ENCODE data around the gene RPL10A. TPM values are rescaled to one million over a fixed set of nuclear protein-coding genes. Genes with fewer than 3 reads are reported as not detected.
"Not testable (repeated sequence)": the region's sequence is repeated elsewhere in the genome, so short reads cannot be mapped to it uniquely, and the experiment has no call there.

The RPL10A gene
- total RNA-seq, 1 experiment from 2014 or later = 2,249 TPM

DNA sequence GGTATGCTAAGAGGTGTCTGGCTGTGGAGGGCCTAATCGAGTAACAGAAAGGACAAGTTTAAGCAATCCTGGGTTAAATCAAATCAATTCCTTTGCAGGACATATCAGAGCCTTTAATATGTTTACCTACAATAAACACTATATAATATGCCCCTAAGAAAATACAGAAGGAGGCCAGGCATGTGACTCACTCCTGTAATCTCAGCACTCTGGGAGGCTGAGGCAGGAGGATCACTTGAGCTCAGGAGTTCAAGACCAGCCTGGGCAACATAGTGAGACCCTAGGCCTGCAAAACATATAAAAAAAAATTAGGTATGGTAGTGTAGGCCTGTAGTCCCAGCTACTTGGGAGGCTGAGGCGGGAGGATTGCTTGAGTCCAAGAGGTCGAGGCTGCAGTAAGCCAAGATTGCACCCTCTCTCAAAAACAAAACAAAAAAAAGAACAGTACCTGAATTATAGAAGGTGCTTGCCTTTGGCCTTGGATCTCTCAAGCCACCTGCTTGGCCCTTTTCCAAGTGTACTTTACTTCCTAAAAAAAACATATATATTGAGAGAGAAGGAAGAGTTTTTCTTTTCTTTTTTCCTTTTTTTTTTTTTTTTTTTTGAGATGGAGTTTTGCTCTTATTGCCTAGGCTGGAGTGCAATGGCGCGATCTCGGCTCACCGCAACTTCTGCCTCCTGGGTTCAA lies 29.7 kb upstream of the RPL10A start:
- not testable (repeated sequence) for DNase-seq; H3K27me3 ChIP-seq (ENCODE audit: control insufficient read depth, insufficient read depth, low read length); H3K36me3 ChIP-seq (replicated peaks; ENCODE audit: control insufficient read depth, insufficient read depth, low read length); H3K4me3 ChIP-seq (ENCODE audit: insufficient read depth, low read depth, low read length)

DNA sequence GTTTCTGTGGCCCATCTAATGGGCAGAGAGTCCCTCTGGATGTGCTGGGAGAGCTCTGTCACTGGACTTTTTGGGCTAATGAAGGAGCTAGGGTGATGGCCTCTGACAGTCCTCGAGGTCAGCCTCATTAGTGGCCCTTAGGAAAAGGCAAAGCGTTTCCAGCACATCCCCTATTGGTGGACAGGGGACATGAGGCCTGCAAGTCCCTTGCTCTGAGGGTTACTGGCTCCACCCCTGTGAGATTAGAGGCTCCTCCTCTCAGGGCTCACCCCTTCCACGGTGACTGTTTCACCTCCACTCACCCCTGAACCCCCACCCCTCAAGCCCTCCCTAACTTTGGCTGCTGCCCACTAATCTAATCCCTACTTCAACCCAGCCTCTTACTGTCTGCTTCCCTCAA lies 28.9 kb upstream of the RPL10A start:
- no peak overlapping the region for H3K4me3 ChIP-seq (ENCODE audit: insufficient read depth, low read depth, low read length)
- DNase-seq = peak; percentile 75

DNA sequence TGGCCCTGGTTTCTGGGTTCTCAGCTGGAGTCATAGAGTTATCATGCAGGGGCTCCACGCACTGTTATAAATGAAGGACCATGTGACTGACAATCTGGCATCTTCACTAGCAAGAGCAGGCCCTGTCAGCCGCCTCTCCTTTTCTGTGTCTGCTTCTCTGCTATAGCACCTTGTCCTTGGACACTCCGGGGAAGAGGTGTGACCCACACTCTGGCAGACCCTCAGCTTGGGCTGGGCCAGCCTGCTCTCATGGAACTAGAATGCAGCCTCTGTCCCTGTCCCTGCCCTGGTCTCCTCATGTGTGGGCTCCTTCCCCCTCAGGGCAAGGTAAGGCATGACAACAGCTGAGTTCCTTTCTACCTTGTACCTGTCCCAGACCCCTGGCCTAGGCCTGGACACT lies 27.0 kb upstream of the RPL10A start:
- DNase-seq = no peak
- Histone ChIP-seq H3K27me3 (ENCODE audit: control insufficient read depth, insufficient read depth, low read length) (no peaks in the 10 kb centered on the region), H3K4me3 (ENCODE audit: insufficient read depth, low read depth, low read length) (no peak overlapping the region), H3K36me3 (replicated peaks; ENCODE audit: control insufficient read depth, insufficient read depth, low read length) (no peaks in the 10 kb centered on the region)

More for the DNA sequence above, 28.9 kb upstream of the RPL10A start:
- H3K27me3 ChIP-seq (ENCODE audit: control insufficient read depth, insufficient read depth, low read length) = no peaks in the 10 kb centered on the region
- H3K36me3 ChIP-seq (replicated peaks; ENCODE audit: control insufficient read depth, insufficient read depth, low read length) = no peaks in the 10 kb centered on the region

DNA sequence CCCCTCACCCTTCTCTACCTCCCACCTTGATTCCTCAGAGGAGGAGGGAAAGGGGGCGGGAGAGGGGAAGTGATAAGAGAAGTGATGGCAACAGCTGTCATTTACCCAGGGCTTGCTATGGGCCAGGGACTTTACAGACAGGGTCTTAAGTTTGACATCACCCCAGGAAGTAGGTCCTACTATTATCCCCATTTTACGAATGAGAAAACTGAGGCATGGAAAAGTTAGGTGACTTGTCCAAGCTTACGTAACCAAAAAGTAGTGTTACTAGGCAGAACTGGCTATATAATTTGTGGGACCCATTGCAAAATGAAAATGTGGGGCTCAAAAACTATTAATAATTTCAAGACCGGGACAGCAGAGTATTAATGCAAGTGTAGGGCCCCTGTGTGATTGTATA lies 26.6 kb upstream of the RPL10A start:
- H3K27me3 ChIP-seq (ENCODE audit: control insufficient read depth, insufficient read depth, low read length) = no peaks in the 10 kb centered on the region
- H3K4me3 ChIP-seq (ENCODE audit: insufficient read depth, low read depth, low read length) = no peak overlapping the region
- DNase-seq = no peak
- H3K36me3 ChIP-seq (replicated peaks; ENCODE audit: control insufficient read depth, insufficient read depth, low read length) = no peaks in the 10 kb centered on the region

DNA sequence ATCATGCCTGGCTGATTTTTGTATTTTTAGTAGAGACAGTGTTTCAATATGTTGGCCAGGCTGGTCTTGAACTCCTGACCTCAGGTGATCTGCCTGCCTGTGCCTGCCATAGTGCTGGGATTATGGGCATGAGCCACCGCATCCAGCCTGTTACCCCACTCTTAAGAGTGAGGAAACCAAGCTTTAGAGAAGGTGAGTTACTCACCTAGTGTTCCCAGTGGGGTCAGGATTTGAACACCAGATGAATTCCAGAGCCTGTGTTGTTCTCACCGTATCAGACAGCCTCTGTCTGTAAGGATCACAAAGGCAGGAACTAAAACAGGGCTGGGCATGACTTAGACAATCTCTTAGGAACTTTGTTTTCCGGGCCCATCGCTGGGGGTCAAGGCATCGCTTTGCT lies 25.5 kb upstream of the RPL10A start:
- no peaks in the 10 kb centered on the region for H3K27me3 ChIP-seq (ENCODE audit: control insufficient read depth, insufficient read depth, low read length)
- no peaks in the 10 kb centered on the region for H3K36me3 ChIP-seq (replicated peaks; ENCODE audit: control insufficient read depth, insufficient read depth, low read length)
- no peak for DNase-seq
- H3K4me3 ChIP-seq (ENCODE audit: insufficient read depth, low read depth, low read length) = no peak overlapping the region

DNA sequence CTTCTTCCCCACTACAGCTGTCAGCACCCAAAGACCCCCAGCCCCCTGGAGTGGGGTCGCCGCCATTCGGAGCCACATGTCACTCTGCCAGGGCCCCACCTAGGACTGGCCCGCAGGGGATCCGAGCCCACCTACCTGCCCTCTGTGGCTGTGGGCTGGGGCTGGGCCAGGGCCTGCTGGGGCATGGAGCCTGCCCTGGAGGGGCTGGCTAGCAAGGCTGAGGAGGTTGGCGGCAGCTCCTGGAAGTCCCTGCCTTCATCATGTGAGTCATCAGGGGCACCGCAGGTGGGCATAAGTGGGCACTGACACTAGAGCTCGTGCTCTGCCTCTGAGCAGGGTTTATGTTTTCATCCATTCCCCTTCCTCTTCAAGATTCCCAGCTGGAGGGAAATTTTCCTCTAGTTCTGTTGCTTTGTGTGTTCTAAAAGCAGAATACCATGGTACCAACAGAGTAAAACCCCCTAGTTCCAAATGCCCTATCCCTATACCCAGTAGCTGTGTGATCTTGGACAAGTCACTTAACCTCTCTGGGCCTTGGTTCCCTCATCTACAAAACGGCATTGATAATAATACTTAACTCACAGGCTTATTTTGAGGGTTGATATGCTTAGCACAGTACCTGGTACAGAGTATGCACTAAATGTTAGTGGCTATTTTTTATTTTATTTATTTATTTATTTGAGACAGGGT lies 24.7 kb upstream of the RPL10A start:
- no peaks in the 10 kb centered on the region for H3K27me3 ChIP-seq (ENCODE audit: control insufficient read depth, insufficient read depth, low read length)
- no peaks in the 10 kb centered on the region for H3K36me3 ChIP-seq (replicated peaks; ENCODE audit: control insufficient read depth, insufficient read depth, low read length)
- no peak overlapping the region for H3K4me3 ChIP-seq (ENCODE audit: insufficient read depth, low read depth, low read length)
- no peak for DNase-seq

DNA sequence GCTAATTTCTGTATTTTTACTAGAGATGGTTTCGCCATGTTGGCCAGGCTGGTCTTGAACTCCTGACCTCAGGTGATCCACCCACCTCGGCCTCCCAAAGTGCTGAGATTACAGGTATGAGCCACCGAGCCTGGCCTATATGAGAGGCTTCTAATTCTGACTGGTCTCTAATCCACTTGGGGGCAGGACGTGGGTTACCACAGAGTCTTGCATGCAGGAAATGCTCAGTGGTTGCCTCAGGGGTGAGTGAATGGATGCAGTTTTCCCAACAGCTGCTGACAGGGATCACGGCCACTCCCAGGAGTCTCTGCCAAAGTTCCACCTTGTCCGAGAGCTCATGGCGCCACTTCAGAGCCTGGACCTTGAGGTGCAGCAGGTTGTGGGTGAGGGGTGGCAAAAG lies 22.5 kb upstream of the RPL10A start:
- no peaks in the 10 kb centered on the region for H3K27me3 ChIP-seq (ENCODE audit: control insufficient read depth, insufficient read depth, low read length)
- no peak overlapping the region for H3K4me3 ChIP-seq (ENCODE audit: insufficient read depth, low read depth, low read length)
- no peaks in the 10 kb centered on the region for H3K36me3 ChIP-seq (replicated peaks; ENCODE audit: control insufficient read depth, insufficient read depth, low read length)
- DNase-seq = no peak

DNA sequence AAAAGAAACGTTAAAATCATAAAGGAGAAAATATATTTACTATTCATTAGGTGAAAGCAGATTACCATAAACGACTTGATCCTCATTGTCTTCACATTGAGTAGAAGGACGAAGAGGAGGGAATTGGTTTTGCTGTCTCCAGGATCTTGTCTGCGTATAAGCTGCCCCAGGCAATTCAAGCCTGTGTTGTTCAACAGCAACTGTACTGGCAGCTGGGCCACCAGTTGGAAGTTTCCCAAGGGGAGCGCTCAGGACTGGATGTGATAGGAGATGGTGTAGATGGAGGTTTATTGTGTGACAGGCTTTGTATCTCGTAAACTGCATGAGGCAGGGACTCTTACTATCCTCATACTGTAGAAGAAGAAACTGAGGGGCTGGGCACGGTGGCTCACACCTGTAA lies 20.0 kb upstream of the RPL10A start:
- DNase-seq = no peak
- H3K36me3 ChIP-seq (replicated peaks; ENCODE audit: control insufficient read depth, insufficient read depth, low read length) = no peaks in the 10 kb centered on the region
- peaks cover 2% of the 10 kb centered on the region for H3K27me3 ChIP-seq (ENCODE audit: control insufficient read depth, insufficient read depth, low read length)
- H3K4me3 ChIP-seq (ENCODE audit: insufficient read depth, low read depth, low read length) = no peak overlapping the region

DNA sequence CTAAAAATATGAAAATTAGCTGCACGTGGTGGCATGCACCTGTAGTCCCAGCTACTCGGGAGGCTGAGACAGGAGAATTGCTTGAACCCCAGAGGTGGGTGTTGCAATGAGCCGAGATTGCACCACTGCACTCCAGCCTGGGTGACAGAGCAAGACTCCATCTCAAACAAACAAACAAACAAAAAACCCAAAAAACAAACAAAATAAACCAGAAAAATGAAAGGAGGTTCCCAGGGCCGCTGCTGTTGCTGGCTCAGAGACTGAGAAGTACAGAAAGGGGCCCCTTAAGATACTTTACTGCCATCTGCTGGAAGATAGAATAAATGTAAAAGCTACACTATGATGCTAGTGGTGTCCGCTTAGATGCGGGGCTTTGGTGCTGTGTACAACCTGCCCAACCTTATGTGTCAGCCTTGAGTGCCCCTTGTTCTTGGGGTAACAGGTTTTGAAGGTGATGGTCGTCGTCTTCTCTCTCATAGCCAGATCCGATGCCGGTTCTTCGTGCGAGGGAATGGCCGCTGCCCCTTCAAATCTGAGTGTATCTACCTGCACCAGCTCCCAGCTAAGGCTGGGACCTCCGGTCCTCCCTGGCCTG lies 18.8 kb upstream of the RPL10A start:
- Histone ChIP-seq H3K36me3 (replicated peaks; ENCODE audit: control insufficient read depth, insufficient read depth, low read length) (no peaks in the 10 kb centered on the region), H3K27me3 (ENCODE audit: control insufficient read depth, insufficient read depth, low read length) (peaks cover 2% of the 10 kb centered on the region), H3K4me3 (ENCODE audit: insufficient read depth, low read depth, low read length) (no peak overlapping the region)
- DNase-seq = peak; percentile 87

DNA sequence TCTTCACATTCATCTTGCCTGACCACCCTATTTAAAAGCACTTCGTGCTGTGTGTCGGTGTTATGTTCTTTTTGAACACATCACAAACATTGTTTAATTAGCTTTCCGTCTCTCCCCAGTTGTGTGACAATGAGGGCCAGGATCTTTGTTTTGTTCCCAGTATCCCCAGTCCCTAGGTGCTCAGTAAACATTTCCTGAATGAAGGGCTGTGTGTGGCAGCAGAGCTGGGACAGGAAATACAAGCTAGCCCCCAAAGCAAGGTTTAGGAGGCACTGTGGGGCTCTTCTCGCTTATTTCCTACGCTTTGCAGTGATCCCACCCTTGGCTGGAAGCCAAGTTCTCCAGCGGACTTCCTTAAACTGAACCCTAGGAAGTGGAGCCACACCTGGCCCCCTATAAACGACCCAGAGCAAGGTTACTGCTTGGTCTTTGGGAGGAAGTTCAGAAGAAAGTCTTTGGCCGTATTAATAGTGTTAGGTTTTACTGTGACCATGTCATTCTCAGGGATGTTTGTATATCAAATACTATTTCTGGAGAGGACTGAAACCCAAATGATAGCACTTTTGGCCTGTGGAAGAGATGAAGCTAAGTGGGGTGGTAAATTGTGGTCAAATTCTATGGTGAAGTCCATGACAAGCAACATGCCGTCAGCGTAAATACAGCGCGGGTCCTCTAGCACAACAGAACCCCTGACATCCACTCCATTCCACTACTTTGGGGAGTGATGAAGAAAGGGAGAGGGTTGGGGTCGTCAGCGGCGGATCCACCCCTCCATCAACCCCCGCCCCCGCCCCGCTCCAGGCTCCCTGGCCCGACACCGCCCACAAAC lies 16.6 kb upstream of the RPL10A start:
- peaks cover 2% of the 10 kb centered on the region for H3K27me3 ChIP-seq (ENCODE audit: control insufficient read depth, insufficient read depth, low read length)
- no peak for DNase-seq

DNA sequence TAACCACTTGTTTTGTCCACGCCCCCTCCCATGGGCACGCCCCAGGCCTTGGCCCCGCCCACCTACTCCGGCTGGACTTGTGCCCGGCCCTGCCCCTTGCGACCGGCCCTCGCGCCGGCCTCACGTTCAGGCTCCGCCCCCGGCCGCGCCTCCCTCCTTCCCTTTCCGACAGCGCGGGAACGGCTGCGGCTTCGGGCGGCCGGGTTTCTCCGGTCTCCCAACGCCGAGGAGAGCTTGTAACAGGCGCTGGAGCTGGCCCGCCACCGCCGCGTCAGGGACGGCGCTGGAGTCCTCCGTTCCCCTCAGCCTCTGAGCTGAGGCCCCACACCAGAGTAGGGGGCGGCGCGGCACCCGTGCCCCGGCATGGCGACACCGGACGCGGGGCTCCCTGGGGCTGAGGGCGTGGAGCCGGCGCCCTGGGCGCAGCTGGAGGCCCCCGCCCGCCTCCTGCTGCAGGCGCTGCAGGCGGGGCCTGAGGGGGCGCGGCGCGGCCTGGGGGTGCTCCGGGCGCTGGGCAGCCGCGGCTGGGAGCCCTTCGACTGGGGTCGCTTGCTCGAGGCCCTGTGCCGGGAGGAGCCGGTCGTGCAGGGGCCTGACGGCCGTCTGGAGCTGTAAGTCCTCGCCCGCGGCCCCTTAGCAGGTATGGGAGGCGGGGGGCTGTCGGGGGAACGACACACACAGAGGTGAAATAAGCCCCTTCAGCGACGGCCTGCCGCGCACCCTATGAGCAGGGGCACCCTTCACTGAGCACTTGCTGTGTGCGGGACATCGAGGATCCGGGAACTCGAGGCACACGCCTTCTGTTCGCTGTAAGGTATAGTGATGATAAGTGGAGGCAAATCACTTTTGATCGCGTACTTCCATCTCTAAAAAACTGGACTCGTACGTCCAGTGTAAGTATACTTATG lies 15.8 kb upstream of the RPL10A start, which contains the start of gene FANCE:
Gene FANCE, plus strand, starts transcription at position 156 of the 908 bp plus-strand sequence. Its CDS starts 208 bp downstream, at position 364.
- Histone ChIP-seq H3K36me3 (replicated peaks; ENCODE audit: control insufficient read depth, insufficient read depth, low read length) (no peaks in the 10 kb centered on the region; the same call in 1 of the 2 replicates), H3K4me3 (ENCODE audit: insufficient read depth, low read depth, low read length) (peak within 1 kb of the TSS; percentile 64), H3K27me3 (ENCODE audit: control insufficient read depth, insufficient read depth, low read length) (peaks cover 2% of the 10 kb centered on the region)
- DNase-seq = peak; percentile 99

More for the DNA sequence above, 16.6 kb upstream of the RPL10A start:
- no peaks in the 10 kb centered on the region; the same call in 1 of the 2 replicates for H3K36me3 ChIP-seq (replicated peaks; ENCODE audit: control insufficient read depth, insufficient read depth, low read length)
- H3K4me3 ChIP-seq (ENCODE audit: insufficient read depth, low read depth, low read length) = peak overlapping the region; percentile 19; the same call in 1 of the 2 replicates

DNA sequence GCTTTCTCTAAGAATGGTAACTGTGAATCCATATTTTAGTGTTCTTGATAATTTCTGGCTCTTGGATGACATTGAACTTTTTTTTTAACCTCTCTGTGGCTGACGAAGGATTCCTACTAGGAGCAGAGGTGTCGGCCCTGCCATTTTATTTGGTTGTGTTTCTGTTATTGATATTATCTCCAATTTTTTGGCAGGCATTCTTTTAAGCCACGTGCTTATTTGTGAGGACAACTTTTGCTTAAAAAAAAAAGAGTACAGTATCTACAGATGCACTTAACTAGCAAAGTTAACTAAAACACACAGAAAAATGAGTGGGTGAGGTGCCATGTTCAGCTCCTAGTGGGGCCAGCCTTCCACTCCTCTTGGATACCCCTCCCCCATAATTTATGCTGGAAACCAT lies 15.0 kb upstream of the RPL10A start:
- H3K27me3 ChIP-seq (ENCODE audit: control insufficient read depth, insufficient read depth, low read length) = peaks cover 2% of the 10 kb centered on the region

DNA sequence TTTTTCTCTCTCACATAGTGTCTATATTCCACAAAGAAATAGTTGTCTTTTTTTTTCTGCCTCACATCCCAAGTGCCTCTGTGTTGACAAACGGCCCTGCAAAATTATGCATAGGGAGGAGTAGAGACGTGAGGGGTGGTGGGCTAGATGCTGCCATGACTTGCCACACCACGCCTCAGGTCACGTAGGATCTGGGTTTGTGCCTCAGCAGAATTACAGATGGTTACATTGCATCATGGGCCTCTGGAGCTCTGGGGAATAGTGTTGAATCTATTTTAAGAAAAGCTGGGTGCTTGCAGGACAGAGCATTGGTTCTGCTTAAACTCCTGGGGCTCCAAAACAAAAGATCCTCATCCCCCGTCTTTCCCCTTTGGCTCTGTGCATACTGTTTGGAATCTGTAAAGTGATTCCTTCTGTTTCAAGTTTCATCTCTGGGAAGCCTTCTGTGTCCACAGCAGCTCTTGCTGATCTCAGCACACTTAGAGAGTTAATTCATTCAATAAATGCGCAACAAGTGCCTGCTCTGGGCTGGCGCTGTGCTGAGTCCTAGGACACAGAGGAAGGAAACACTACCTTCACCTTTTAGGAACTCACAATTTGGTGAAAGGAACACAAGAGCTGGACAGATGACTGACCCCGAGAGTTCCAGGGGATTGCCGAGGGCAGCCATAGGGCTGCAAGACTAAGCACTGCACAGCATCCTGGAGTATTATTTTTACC lies 13.7 kb upstream of the RPL10A start:
- H3K27me3 ChIP-seq (ENCODE audit: control insufficient read depth, insufficient read depth, low read length) = peaks cover 2% of the 10 kb centered on the region
- H3K36me3 ChIP-seq (replicated peaks; ENCODE audit: control insufficient read depth, insufficient read depth, low read length) = peaks cover 3% of the 10 kb centered on the region
- DNase-seq = no peak
- H3K4me3 ChIP-seq (ENCODE audit: insufficient read depth, low read depth, low read length) = no peak overlapping the region

More for the DNA sequence above, 15.0 kb upstream of the RPL10A start:
- Histone ChIP-seq H3K36me3 (replicated peaks; ENCODE audit: control insufficient read depth, insufficient read depth, low read length) (no peaks in the 10 kb centered on the region; the same call in 1 of the 2 replicates), H3K4me3 (ENCODE audit: insufficient read depth, low read depth, low read length) (no peak overlapping the region)
- no peak for DNase-seq

All from H7 (cell line).